Measurements from ENCODE around the gene PCDHA7.

- TF ChIP-seq, protein P1, sequence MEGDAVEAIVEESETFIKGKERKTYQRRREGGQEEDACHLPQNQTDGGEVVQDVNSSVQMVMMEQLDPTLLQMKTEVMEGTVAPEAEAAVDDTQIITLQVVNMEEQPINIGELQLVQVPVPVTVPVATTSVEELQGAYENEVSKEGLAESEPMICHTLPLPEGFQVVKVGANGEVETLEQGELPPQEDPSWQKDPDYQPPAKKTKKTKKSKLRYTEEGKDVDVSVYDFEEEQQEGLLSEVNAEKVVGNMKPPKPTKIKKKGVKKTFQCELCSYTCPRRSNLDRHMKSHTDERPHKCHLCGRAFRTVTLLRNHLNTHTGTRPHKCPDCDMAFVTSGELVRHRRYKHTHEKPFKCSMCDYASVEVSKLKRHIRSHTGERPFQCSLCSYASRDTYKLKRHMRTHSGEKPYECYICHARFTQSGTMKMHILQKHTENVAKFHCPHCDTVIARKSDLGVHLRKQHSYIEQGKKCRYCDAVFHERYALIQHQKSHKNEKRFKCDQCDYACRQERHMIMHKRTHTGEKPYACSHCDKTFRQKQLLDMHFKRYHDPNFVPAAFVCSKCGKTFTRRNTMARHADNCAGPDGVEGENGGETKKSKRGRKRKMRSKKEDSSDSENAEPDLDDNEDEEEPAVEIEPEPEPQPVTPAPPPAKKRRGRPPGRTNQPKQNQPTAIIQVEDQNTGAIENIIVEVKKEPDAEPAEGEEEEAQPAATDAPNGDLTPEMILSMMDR (IDR thresholded peaks at IDR 0.05): no peak
- TF ChIP-seq POLR2A (IDR thresholded peaks at IDR 0.05) (no peak), POLR2AphosphoS5 (IDR thresholded peaks at IDR 0.05) (no peak)
Measured at GRCh38 chr5:140835622-140836510, 1.8 kb downstream of the PCDHA7 start.
